ENCODE results near the gene GOLGA2. TPM values are rescaled to one million over a fixed set of nuclear protein-coding genes. Genes with fewer than 3 reads are reported as not detected.
A peak's percentile ranks its signal among the peaks of the same experiment; 100 is the strongest.

GOLGA2 gene
- total and polyA plus RNA-seq, 2 donors (not counting 1 experiment from before 2014, with no cell fraction given), result 23.2 to 87.3 TPM

DNA sequence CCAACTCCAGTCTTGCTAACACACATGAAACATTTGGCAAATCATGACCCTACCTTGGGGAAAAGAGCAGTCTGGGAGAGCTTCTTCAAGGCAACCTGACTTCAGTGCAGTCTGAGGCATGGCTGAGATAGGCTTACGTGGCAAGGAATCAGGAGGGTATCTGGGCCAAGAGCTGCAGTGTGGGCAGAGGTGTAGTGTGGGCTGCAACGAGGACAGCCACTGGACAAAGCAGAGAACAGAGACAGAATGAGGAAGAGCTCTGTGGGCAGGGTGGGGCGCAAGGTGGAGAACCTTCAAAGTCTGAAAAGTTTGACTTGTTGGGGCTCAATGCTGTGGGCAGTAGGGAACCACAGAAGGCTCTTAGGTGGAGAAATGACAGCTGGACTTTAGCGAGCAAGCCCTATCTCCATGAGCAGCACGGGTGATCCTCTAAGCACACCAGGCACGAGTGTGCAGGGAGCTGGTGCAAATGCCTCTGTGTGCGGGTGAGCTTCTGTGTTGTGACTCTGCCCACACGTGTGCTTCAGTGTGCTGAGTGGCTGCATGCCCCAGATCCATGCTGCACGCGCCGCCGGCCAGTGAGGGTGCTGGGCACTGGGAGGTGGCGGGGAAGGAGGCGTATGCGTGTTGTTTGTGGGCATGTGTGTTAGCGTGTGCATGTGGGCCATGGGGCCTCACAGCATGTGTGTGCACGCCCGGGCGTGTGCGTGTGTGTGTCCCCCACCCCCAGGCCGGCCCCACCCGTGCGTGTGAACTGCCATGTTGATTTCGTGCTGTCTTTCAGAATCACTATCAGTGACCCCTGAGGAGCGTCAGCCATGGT lies 23.3 kb downstream of the GOLGA2 start:
- Histone ChIP-seq H3K9ac (ENCODE audit: low read length) (no peak overlapping the region), H3K36me3 (replicated peaks in 1 of 2; ENCODE audit: control extremely low read depth in 1 of 2, control insufficient read depth in 1 of 2, extremely low read depth in 1 of 2, insufficient read depth in 2 of 2, low read length in 1 of 2) (peaks cover under 1 to 1% of the 10 kb centered on the region in 2 experiments), H3K27ac (ENCODE audit: low read length in 2 of 2) (no peak overlapping the region), H3K4me2 (replicated peaks; ENCODE audit: low read depth, low read length, poor library complexity, severe bottlenecking) (no peak overlapping the region), H3K9me3 (ENCODE audit: control extremely low read depth in 1 of 3, control insufficient read depth in 2 of 3, insufficient read depth in 1 of 3, low read length in 2 of 3) (no peaks in the 10 kb centered on the region), H3K4me1 (ENCODE audit: control insufficient read depth in 2 of 2, insufficient read depth in 2 of 2, low read length in 2 of 2) (peaks cover 10 to 26% of the 10 kb centered on the region in 2 donors), H2AFZ (ENCODE audit: insufficient read depth, low read depth, low read length, poor library complexity, severe bottlenecking) (no peak overlapping the region), H4K20me1 (ENCODE audit: control insufficient read depth, insufficient read depth, low read length, poor library complexity, severe bottlenecking) (no peaks in the 10 kb centered on the region), H3K4me3 (ENCODE audit: control extremely low read depth in 1 of 5, extremely low read depth in 1 of 5, insufficient read depth in 1 of 5, low read depth in 2 of 5, low read length in 4 of 5) (no peak overlapping the region), H3K27me3 (replicated peaks in 1 of 4; ENCODE audit: control extremely low read depth in 1 of 4, control insufficient read depth in 3 of 4, insufficient read depth in 4 of 4, low read length in 3 of 4) (peaks cover 0 to 4% (median 0%) of the 10 kb centered on the region in 4 experiments), H3K79me2 (ENCODE audit: control insufficient read depth, insufficient read depth, low read length) (no peaks in the 10 kb centered on the region)
- DNase-seq (no peak), ATAC-seq (ENCODE audit: low read depth) (no peak)
- intact Hi-C loops (cut with micrococcal nuclease), result loop anchor here (5.0 kb wide), 2 partner anchors 90 to 630 kb away; partner anchors contain the start of genes KYAT1, LRRC8A and SLC27A4
- Mint-ChIP-seq H3K4me3 (peak overlapping the region; percentile 71), H3K4me1 (peaks cover 30% of the 10 kb centered on the region), H3K9me3 (ENCODE audit: insufficient read depth) (no peaks in the 10 kb centered on the region), H3K27ac (no peak overlapping the region), H3K27me3 (peaks cover 13% of the 10 kb centered on the region)
- CTCF ChIA-PET, result no interaction called here
- WGBS (ENCODE audit: insufficient coverage), result 87% methylated on average over 25 of the region's 25 CpGs
- TF ChIP-seq EZH2 (IDR thresholded peaks at IDR 0.05; ENCODE audit: borderline replicate concordance, insufficient read depth, low read depth, low read length, poor library complexity, severe bottlenecking) (no peak), CTCF (IDR thresholded peaks at IDR 0.05) (no peak)
- POLR2A ChIA-PET, result no interaction called here

DNA sequence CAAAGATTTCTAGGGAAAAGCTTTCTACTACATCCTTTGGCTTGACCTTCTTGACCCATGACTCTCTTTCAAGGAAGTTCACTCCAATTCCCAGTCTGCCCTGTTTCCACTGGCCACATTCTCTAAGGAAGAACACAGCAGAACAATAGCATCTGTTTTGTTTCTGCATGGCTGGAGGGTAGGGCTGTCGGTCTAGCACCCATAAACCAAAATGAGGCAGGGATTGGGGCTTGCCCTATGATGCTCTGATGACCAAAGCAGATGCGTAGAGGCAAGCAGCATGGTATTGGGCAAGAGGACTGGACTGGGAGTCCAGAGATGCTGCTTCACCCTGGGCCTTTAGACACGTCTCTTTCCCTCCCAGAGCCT lies 24.1 kb downstream of the GOLGA2 start:
- Mint-ChIP-seq H3K9me3 (ENCODE audit: insufficient read depth) (no peaks in the 10 kb centered on the region), H3K27me3 (peaks cover 13% of the 10 kb centered on the region), H3K4me1 (peaks cover 30% of the 10 kb centered on the region), H3K4me3 (peak overlapping the region; percentile 71), H3K27ac (peak overlapping the region; percentile 65)
- H3K4me2 ChIP-seq (replicated peaks; ENCODE audit: low read depth, low read length, poor library complexity, severe bottlenecking), result no peak overlapping the region
- ChIA-PET CTCF (interaction anchor here (0.5 kb wide), 1 partner anchor 1486 kb away, joined by 3 read pairs; no protein-coding TSS in a partner anchor), POLR2A (no interaction called here)
- no peak overlapping the region for H3K9ac ChIP-seq (ENCODE audit: low read length)
- WGBS (ENCODE audit: insufficient coverage), result 86% methylated on average over 3 of the region's 3 CpGs
- no peaks in the 10 kb centered on the region for H3K36me3 ChIP-seq (replicated peaks in 1 of 2; ENCODE audit: control extremely low read depth in 1 of 2, control insufficient read depth in 1 of 2, extremely low read depth in 1 of 2, insufficient read depth in 2 of 2, low read length in 1 of 2)
- no peaks in the 10 kb centered on the region for H3K9me3 ChIP-seq (ENCODE audit: control extremely low read depth in 1 of 3, control insufficient read depth in 2 of 3, insufficient read depth in 1 of 3, low read length in 2 of 3)
- no peaks in the 10 kb centered on the region for H3K79me2 ChIP-seq (ENCODE audit: control insufficient read depth, insufficient read depth, low read length)
- no peak overlapping the region for H3K27ac ChIP-seq (ENCODE audit: low read length in 2 of 2)
- no peak for TF ChIP-seq EZH2 (IDR thresholded peaks at IDR 0.05; ENCODE audit: borderline replicate concordance, insufficient read depth, low read depth, low read length, poor library complexity, severe bottlenecking)
- TF ChIP-seq CTCF (IDR thresholded peaks at IDR 0.05), result no peak
- DNase-seq (no peak), ATAC-seq (ENCODE audit: low read depth) (no peak)
- intact Hi-C loops (cut with micrococcal nuclease), result loop anchor here (5.0 kb wide), 2 partner anchors 91 to 631 kb away; partner anchors contain the start of genes KYAT1, LRRC8A and SLC27A4
- no peaks in the 10 kb centered on the region for H4K20me1 ChIP-seq (ENCODE audit: control insufficient read depth, insufficient read depth, low read length, poor library complexity, severe bottlenecking)
- H3K4me1 ChIP-seq (ENCODE audit: control insufficient read depth in 2 of 2, insufficient read depth in 2 of 2, low read length in 2 of 2), result peaks cover 10 to 26% of the 10 kb centered on the region in 2 donors
- no peak overlapping the region for H2AFZ ChIP-seq (ENCODE audit: insufficient read depth, low read depth, low read length, poor library complexity, severe bottlenecking)
- peaks cover 0 to 4% (median 0%) of the 10 kb centered on the region in 4 experiments for H3K27me3 ChIP-seq (replicated peaks in 1 of 4; ENCODE audit: control extremely low read depth in 1 of 4, control insufficient read depth in 3 of 4, insufficient read depth in 4 of 4, low read length in 3 of 4)
- no peak overlapping the region for H3K4me3 ChIP-seq (ENCODE audit: control extremely low read depth in 1 of 5, extremely low read depth in 1 of 5, insufficient read depth in 1 of 5, low read depth in 2 of 5, low read length in 4 of 5)
